GM23338 (cell line): ENCODE measurements around the gene ZNF112. TPM values are rescaled to one million over a fixed set of nuclear protein-coding genes. Genes with fewer than 3 reads are reported as not detected.

Experiments
- polyA plus RNA-seq: library from polyadenylated mRNA; unstranded; fragments of >200 nt; fragmentation: Nextera tagmentation; extraction: Ambion mirVana; gene quantifications from 2 replicates; pipeline ENCODE4 v1.2.1, GENCODE V29; 2016
- small RNA-seq: library from RNA; depleted of rRNA; stranded (forward); fragments of <200 nt; gene quantifications from one replicate; pipeline ENCODE3, GENCODE V24; 2014; ENCODE audit warnings: low replicate concordance
- total RNA-seq: library from RNA; depleted of rRNA; stranded (reverse); fragments of >200 nt; shearing (Covaris generic); gene quantifications from 2 replicates; pipeline ENCODE4 v1.2.3, GENCODE V29; 2014; rRNA removed

Gene ZNF112
- total and polyA plus RNA-seq, 2 experiments from 2014 or later = 3.0 to 4.2 TPM

Small RNA genes within 50 kb of the gene (small RNA-seq; reads per million reads assigned to genes)
- gene NDUFA3P1 = not detected

Other genes starting within 250 kb of the ZNF112 start
- gene ZNF225, start 243.3 kb downstream of the ZNF112 start, total RNA-seq = 3.8 and 4.8 TPM in 2 replicates
- gene ZNF225, start 243.3 kb downstream of the ZNF112 start, polyA plus RNA-seq = 1.8 TPM in 2 replicates
- 8.3 TPM in 2 replicates for gene ZNF234, start 215.1 kb downstream of the ZNF112 start, total RNA-seq
- 3.7 and 4.7 TPM in 2 replicates for gene ZNF234, start 215.1 kb downstream of the ZNF112 start, polyA plus RNA-seq
- gene ZNF226, start 191.6 kb downstream of the ZNF112 start, total RNA-seq = 11.7 and 18.5 TPM in 2 replicates
- gene ZNF226, start 191.6 kb downstream of the ZNF112 start, polyA plus RNA-seq = 7.6 and 10.5 TPM in 2 replicates
- 14.5 and 18.2 TPM in 2 replicates for gene ZNF227, start 144.1 kb downstream of the ZNF112 start, total RNA-seq
- gene ZNF227, start 144.1 kb downstream of the ZNF112 start, polyA plus RNA-seq = 6.6 and 8.7 TPM in 2 replicates
- 1.8 and 4.2 TPM in 2 replicates for gene ZNF233, start 96.8 kb downstream of the ZNF112 start, total RNA-seq
- gene ZNF233, start 96.8 kb downstream of the ZNF112 start, polyA plus RNA-seq = 2.5 and 2.7 TPM in 2 replicates
- gene ZNF235, start 51.7 kb downstream of the ZNF112 start, total RNA-seq = 3.8 and 5.0 TPM in 2 replicates
- gene ZNF235, start 51.7 kb downstream of the ZNF112 start, polyA plus RNA-seq = 3.4 and 5.1 TPM in 2 replicates
- 1.2 and 3.4 TPM in 2 replicates for gene ZNF285, start 44.9 kb upstream of the ZNF112 start, total RNA-seq
- 1.3 and 1.7 TPM in 2 replicates for gene ZNF285, start 44.9 kb upstream of the ZNF112 start, polyA plus RNA-seq
- 4.0 and 5.2 TPM in 2 replicates for gene ZNF229, start 91.8 kb upstream of the ZNF112 start, total RNA-seq
- 2.6 and 3.4 TPM in 2 replicates for gene ZNF229, start 91.8 kb upstream of the ZNF112 start, polyA plus RNA-seq
- gene ZNF180, start 143.8 kb upstream of the ZNF112 start, total RNA-seq = 10.5 and 10.6 TPM in 2 replicates
- gene ZNF180, start 143.8 kb upstream of the ZNF112 start, polyA plus RNA-seq = 4.6 and 6.9 TPM in 2 replicates
- gene CEACAM20, start 173.0 kb upstream of the ZNF112 start, total RNA-seq = not detected in 2 replicates
- not detected in 2 replicates for gene CEACAM20, start 173.0 kb upstream of the ZNF112 start, polyA plus RNA-seq